ENCODE measurements around the gene ZDHHC3.

Gene ZDHHC3

GRCh38 chr3:44890852-44891251 lies 85.1 kb downstream of the ZDHHC3 start:
- DNase-seq = peak; percentile 44 to 54

GRCh38 chr3:44890258-44890657 lies 85.7 kb downstream of the ZDHHC3 start:
- no peak for DNase-seq

- DNase-seq = no peak
These were observed 88.9 kb downstream of the ZDHHC3 start for GRCh38 chr3:44887101-44887500.

GRCh38 chr3:44886561-44886960 lies 89.4 kb downstream of the ZDHHC3 start:
- no peak for DNase-seq

GRCh38 chr3:44885618-44886017 lies 90.4 kb downstream of the ZDHHC3 start:
- DNase-seq = no peak

- DNase-seq = no peak
These were observed 92.0 kb downstream of the ZDHHC3 start for GRCh38 chr3:44883999-44884431.

- no peak for DNase-seq
These were observed 92.6 kb downstream of the ZDHHC3 start for GRCh38 chr3:44883213-44883955.

- no peak for DNase-seq
These were observed 95.7 kb downstream of the ZDHHC3 start for GRCh38 chr3:44880284-44880683.

GRCh38 chr3:44877333-44877732 lies 98.6 kb downstream of the ZDHHC3 start:
- no peak for DNase-seq

- no peak for DNase-seq
These were observed 100.4 kb downstream of the ZDHHC3 start for GRCh38 chr3:44875596-44875995.

All from Kasumi-1 (cell line).